ENCODE data around the gene ABL1.
"Not testable (repeated sequence)": the region's sequence is repeated elsewhere in the genome, so short reads cannot be mapped to it uniquely, and the experiment has no call there.

Gene ABL1

GRCh38 chr9:130825809-130826208 is 9.2 kb upstream of the ABL1 start:
- no peak for DNase-seq

- DNase-seq: no peak
Observed at GRCh38 chr9:130829762-130830161, 5.3 kb upstream of the ABL1 start.

- no peak for DNase-seq
Observed at GRCh38 chr9:130830231-130830760, 4.8 kb upstream of the ABL1 start.

GRCh38 chr9:130831077-130831476 is 4.0 kb upstream of the ABL1 start:
- DNase-seq: no peak

- DNase-seq: no peak
Observed at GRCh38 chr9:130833031-130833990, 1.7 kb upstream of the ABL1 start.

GRCh38 chr9:130835441-130836298 is 616 bp downstream of the ABL1 start:
- DNase-seq: no peak

- DNase-seq: no peak
Observed at GRCh38 chr9:130837002-130837511, 2.0 kb downstream of the ABL1 start.

- DNase-seq: no peak
Observed at GRCh38 chr9:130837643-130838042, 2.6 kb downstream of the ABL1 start.

GRCh38 chr9:130839132-130840111 is 4.4 kb downstream of the ABL1 start:
- DNase-seq: no peak

- DNase-seq: no peak
Observed at GRCh38 chr9:130842545-130842944, 7.5 kb downstream of the ABL1 start.

GRCh38 chr9:130843049-130843908 is 8.2 kb downstream of the ABL1 start:
- no peak for DNase-seq

- no peak for DNase-seq
Observed at GRCh38 chr9:130844044-130844451, 9.0 kb downstream of the ABL1 start.

GRCh38 chr9:130845254-130845653 is 10.2 kb downstream of the ABL1 start:
- DNase-seq: no peak

- DNase-seq: no peak
Observed at GRCh38 chr9:130845901-130846481, 10.9 kb downstream of the ABL1 start.

- DNase-seq: no peak
Observed at GRCh38 chr9:130846487-130847305, 11.6 kb downstream of the ABL1 start.

- DNase-seq: no peak
Observed at GRCh38 chr9:130847306-130848217, 12.5 kb downstream of the ABL1 start.

GRCh38 chr9:130848514-130848913 is 13.5 kb downstream of the ABL1 start:
- DNase-seq: not testable (repeated sequence)

GRCh38 chr9:130849356-130849755 is 14.3 kb downstream of the ABL1 start:
- no peak for DNase-seq

GRCh38 chr9:130852801-130853200 is 17.7 kb downstream of the ABL1 start:
- no peak for DNase-seq
